GM19438 (cell line): Measurements from ENCODE around the gene ENTHD1.

Source experiments
- ATAC-seq: cut with Tn5 transposase; IDR thresholded peaks from one replicate; pipeline ENCODE4 v1.9.1; 2021; ENCODE audit warnings: low read depth; ENCODE audit not compliant: unreplicated experiment

The ENTHD1 gene

DNA sequence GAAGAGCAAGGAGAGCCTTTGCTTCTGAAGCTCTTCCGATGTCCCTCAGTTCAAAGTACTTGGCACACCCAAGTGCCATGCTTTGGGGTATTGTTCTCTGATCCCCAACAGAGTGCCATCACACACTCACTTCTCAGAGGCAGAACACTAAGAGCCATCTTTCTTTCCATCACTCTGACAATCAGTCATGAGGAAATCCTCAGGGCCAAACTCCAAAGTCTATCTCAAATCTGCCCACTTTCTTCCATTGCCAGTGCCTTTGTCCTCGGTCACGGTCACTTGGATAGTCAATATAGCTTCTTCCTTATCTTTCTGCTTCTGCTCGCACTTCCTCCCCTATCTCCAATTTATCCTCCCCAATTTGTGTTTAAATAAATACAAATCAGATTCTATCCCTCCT is 90.9 kb downstream of the ENTHD1 start:
- no peak for ATAC-seq

DNA sequence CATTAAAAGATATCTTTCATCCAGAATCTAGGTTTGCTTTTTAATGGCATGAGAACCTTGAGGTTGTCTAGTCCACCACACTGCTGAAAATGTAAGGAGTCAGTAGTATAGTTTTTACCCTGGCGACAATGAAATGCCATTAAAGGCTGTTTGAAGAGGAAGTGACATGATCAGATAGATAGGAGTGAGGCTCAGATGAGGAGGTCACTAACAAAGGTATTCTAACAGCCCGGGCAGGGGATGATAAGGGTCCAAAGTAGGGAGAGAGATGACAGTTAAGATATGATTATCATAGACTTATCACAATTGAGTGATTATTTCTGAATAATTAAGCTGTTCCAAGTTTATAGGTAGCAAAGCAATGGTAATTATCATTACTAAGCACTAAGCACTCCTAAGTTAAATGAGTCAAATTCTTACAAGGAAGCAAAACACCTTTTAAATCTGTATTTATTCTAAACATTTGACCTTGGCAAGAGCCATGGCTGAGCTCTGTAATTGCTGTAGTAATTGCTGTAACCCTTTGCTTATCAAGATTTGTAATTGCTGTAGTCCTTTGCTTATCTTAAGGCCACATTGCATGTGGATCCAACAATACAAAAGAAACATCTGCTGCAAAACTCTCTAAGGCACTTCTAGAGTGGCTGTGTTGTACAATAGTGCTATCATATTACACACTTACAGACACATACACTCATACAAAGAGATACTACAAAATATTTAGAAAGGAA is 92.6 kb downstream of the ENTHD1 start:
- no peak for ATAC-seq

DNA sequence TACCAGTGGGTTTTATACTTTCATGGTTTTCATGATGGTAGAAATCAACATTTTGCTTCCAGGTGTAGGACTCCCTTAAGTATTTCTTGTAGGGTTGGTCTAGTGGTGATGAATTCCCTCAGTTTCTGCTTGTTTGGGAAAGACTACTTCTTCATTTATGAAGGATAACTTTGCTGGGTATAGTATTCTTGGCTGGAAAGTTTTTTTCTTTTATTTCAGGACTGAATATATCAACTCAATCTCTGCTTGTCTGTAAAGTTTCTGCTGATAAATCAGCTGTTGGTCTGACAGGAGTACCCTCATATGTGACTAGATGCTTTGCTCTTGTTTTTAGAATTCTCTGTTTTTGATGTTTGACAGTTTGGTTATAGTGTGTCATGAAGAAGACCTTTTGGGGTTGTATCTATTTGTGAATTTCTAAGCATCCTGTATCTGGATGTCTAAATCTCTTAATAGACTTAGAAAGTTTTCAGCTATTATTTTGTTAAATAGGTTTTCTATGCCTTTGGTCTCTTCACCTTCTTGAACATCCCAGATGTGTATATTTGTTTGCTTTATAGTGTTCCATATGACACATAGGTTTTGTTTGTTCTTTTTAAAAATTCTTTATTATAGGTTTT is 95.9 kb downstream of the ENTHD1 start:
- no peak for ATAC-seq

GRCh38 chr22:39789788-39790187 is 103.8 kb downstream of the ENTHD1 start:
- no peak for ATAC-seq

- no peak for ATAC-seq
Measured at GRCh38 chr22:39785232-39785631, 108.3 kb downstream of the ENTHD1 start.

GRCh38 chr22:39777716-39778454 is 115.7 kb downstream of the ENTHD1 start:
- no peak for ATAC-seq

DNA sequence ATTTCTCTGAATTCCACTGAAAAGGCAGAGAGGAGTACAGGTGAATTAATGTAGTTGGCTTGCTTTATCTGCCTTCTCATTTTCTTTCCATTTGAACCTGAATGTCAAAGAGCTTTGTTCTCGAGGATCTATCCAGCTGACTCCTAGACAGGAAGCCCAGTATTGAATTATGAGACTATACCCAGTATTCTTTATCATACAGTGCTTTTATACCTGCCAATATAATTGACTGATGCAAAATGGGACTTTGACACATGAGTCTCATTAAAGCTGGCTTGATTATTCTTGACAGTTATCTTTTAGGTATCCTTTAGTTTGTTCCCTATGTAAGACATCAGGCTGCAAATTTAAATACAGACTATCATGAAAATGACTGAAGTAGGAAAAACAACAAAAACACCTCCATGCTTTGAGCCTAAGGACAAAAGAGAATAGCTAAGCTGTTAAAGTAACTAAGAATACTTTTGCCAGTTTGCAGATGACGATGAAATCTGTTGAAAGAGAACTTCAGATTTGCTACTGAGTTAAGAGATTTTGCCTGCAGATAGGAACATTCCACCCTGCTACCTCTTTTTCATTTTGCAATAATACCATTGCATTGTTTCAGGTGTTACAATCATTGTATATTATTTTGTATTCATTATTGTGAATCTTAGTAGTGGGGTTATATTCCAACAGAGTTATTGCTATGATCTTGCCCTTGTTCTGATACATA is 117.1 kb downstream of the ENTHD1 start:
- ATAC-seq, result no peak

DNA sequence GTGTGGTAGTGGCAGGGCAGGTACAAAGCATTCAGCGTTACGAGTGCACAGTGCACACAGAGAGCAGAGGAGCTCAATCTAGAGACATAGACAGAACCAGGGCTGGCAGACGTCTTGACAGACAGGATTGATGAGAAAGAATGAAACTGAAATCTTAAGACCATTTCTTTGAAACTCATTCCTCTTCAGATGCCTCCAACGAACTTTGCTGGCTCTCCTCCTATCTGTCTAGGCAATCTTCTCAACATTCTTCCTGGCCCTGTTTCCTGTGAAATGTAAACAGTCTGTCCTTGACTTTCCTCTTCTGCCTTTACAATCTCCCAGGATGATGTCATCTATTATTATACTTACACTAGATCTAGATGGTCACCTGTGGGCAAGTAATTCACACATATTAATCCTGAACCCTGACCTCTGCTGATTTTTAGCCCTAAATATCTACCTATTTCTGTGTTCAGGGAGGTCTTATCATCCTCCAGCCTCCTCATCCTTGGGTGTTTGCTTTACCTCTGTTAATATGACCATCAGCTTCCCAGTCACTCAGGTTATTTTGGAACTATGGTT is 119.5 kb downstream of the ENTHD1 start:
- peak; percentile 77 for ATAC-seq

DNA sequence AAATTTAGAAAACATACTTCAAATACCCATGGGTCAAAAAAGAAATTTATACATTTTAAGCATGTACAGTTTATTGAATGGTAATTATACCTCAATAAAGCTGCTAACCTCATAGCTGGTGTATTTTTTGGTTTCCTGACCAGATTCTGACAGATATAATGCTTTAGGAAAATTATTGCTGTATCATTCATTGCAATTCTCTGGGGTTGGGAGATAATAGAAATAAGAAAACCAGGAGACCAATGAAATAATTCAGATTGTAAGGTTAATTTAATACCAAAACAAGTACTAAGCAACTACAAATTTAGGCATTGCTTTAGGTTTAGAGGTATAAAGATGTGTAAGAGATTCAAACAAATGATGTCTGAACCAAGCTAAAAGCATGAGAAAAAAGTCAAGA is 120.1 kb downstream of the ENTHD1 start:
- no peak for ATAC-seq

- no peak for ATAC-seq
Measured at GRCh38 chr22:39771486-39771885, 122.1 kb downstream of the ENTHD1 start.

GRCh38 chr22:39765661-39766060 is 127.9 kb downstream of the ENTHD1 start:
- ATAC-seq, result no peak

GRCh38 chr22:39765046-39765445 is 128.5 kb downstream of the ENTHD1 start:
- no peak for ATAC-seq

DNA sequence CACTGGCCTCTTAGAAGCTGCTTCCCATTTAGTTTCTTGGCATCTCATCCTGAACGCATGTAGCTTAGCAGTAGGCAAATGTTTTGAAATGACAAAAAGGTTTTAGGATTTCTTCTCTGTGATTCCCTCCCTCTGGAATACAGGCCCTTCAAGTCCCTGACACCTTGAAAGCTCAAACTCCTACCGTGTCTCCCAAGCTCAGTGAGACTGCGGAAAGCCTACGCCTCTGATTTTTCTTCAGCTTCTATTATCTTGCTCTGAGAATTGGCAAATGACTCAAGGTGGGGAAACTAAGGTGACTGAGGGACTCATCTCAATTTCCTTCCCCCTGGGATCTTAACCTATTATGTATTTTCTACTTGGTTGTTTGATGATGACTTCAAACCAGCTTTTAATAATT is 130.3 kb downstream of the ENTHD1 start:
- no peak for ATAC-seq

GRCh38 chr22:39750759-39751158 is 142.8 kb downstream of the ENTHD1 start:
- ATAC-seq, result no peak

DNA sequence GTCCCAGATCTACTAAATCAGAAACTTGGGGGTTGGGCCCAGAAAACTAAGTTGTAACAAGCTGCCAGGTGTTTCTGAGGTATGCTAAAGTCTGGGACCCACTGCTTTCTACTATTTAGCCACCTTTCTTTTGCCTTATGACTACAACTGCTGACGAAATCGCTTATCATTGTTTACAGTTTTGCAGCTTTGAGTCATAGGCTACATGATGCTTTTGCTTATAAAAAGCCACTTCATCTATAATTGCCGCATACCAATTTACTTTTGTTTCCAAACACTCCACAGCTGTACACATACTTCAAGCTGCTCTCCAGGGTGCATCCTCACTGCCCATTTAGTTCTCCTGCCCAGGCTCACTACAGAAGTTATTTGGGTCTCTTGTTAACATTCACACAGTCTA is 144.7 kb downstream of the ENTHD1 start:
- no peak for ATAC-seq

GRCh38 chr22:39746600-39747262 is 146.8 kb downstream of the ENTHD1 start:
- ATAC-seq, result no peak

DNA sequence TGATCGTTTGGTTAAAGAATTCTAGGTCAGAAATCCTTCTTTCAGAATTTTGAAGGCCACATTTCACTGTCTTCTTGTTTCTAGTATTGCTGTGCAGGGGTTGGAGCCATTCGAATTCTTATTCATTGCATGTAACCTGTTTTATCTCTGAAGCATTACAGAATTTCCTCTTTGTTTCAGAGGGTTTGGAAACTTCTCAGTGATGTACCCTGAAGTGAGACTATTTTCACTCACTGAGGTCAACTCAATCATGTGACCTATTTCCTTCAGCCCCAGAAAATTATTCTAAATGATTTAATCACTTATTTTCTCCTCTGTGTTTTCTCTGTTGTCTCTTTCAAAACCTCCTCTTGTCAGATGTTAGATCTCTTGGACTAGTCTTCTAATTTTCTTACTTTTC is 147.8 kb downstream of the ENTHD1 start:
- no peak for ATAC-seq

DNA sequence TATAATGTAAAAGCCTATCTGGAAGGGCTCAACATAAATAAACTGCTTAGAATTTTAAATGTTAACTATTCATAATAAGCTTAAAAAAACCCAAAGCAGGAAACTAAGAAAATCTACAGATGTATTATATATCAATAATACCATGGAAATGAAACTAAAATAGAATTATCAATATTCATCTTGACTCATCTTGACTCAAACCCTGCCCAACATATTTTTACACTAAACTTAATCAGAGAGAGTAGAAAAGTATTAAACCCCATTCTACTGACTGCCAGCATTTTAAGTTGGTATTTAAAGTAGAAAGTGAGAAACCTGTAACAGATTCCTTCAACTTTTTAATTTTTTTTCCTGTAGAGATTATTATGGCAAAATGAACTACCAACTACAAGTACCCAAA is 149.2 kb downstream of the ENTHD1 start:
- ATAC-seq, result no peak

GRCh38 chr22:39743935-39744334 is 149.6 kb downstream of the ENTHD1 start:
- ATAC-seq, result no peak

GRCh38 chr22:39739338-39740027 is 154.1 kb downstream of the ENTHD1 start:
- ATAC-seq, result no peak
